HepG2 (cell line): ENCODE measurements around the gene ZNF385B. TPM values are rescaled to one million over a fixed set of nuclear protein-coding genes. Genes with fewer than 3 reads are reported as not detected.
A peak's percentile ranks its signal among the peaks of the same experiment; 100 is the strongest.

Experiments
- ATAC-seq: fragments of 200-7000 bp; cut with Tn5 transposase; 3 replicates; pipeline ENCODE4 v1.9.1; 2020; ENCODE audit warnings: mild to moderate bottlenecking, moderate library complexity
- BruUV-seq: library from RNA; stranded (reverse); fragments of 400-500 nt; replicated peaks from 2 replicates; lab custom pipeline; 2021; lab: Mats Ljungman, UMichigan
- CTCF ChIA-PET: fragments of 300-600 bp; formaldehyde crosslinking; extraction: SDS; loops from one replicate; lab custom pipeline; 2021; ENCODE audit warnings: low total read pairs, inconsistent platforms, low intra/inter-chr PET ratio; lab: Yijun Ruan, JAX
- POLR2A ChIA-PET: fragments of 350-600 bp; sonication (Branson Sonifier 250); formaldehyde crosslinking; loops from one replicate; lab custom pipeline; 2020; ENCODE audit warnings: antibody characterized with exemption, inconsistent platforms; lab: Yijun Ruan, JAX
- DNase-seq: peaks from one replicate; pipeline ENCODE4 v3.0.0-alpha.2; 2015; ENCODE audit warnings: low spot score
- FAIRE-seq: peaks from 3 replicates; lab custom pipeline; 2011; peaks lifted over from hg19 to GRCh38; lab: Jason Lieb, UNC
- H2AFZ ChIP-seq: one replicate; pipeline ENCODE4 v1.6.1; 2011; ENCODE audit warnings: low read length, inconsistent platforms
- H3K27ac ChIP-seq: fragments of 300-600 bp; 3 replicates; pipeline ENCODE4 v1.8.0; 2011; ENCODE audit warnings: mixed run types, mild to moderate bottlenecking, mixed read lengths, low read length, inconsistent platforms; ENCODE audit not compliant: insufficient read depth; ENCODE audit errors: extremely low read length
- H3K27me3 ChIP-seq, 2 experiments: fragments of 200-600 bp in 1 of 2; 2 replicates in 1 of 2; 3 replicates in 1 of 2; pipeline versions ENCODE4 v1.6.0 to v1.8.0; 2011; ENCODE audit warnings: low read length in 2 of 2, mild to moderate bottlenecking in 2 of 2, moderate library complexity in 2 of 2, inconsistent platforms in 1 of 2; ENCODE audit not compliant: insufficient read depth in 2 of 2, control insufficient read depth in 1 of 2
- H3K36me3 ChIP-seq, 2 experiments: fragments of 200-600 bp in 1 of 2; replicated peaks in 1 of 2; 2 replicates in 1 of 2; 3 replicates in 1 of 2; pipeline versions ENCODE4 v1.5.1 to v1.8.0; 2011; ENCODE audit warnings: low read length in 2 of 2, inconsistent platforms in 1 of 2; ENCODE audit not compliant: insufficient read depth in 2 of 2, control insufficient read depth in 1 of 2
- H3K4me1 ChIP-seq: 2 replicates; pipeline ENCODE4 v1.5.1; 2012; ENCODE audit warnings: low read length, inconsistent platforms; ENCODE audit not compliant: insufficient read depth
- H3K4me2 ChIP-seq: 2 replicates; pipeline ENCODE4 v1.6.0; 2011; ENCODE audit warnings: low read depth, low read length, inconsistent platforms
- H3K4me3 ChIP-seq, 3 experiments: fragments of 200-600 bp in 1 of 3; sonication (generic), shearing (Covaris generic) in 1 of 3; replicated peaks in 1 of 3; 2 replicates each; pipeline ENCODE4 v1.5.1; 2011 to 2016; ENCODE audit warnings: low read length in 3 of 3, inconsistent platforms in 2 of 3, low read depth in 2 of 3, mild to moderate bottlenecking in 2 of 3, control low read depth in 1 of 3, mixed read lengths in 1 of 3; ENCODE audit not compliant: insufficient read depth in 1 of 3
- H3K79me2 ChIP-seq: one replicate; pipeline ENCODE4 v1.6.1; 2011; ENCODE audit warnings: low read length, inconsistent platforms; ENCODE audit not compliant: insufficient read depth
- H3K9ac ChIP-seq: 2 replicates; pipeline ENCODE4 v1.6.0; 2011; ENCODE audit warnings: mild to moderate bottlenecking, low read depth, low read length, inconsistent platforms; ENCODE audit not compliant: insufficient read depth
- H3K9me3 ChIP-seq: 2 replicates; pipeline ENCODE4 v1.5.1; 2012; ENCODE audit warnings: mild to moderate bottlenecking, low read length
- H4K20me1 ChIP-seq: 2 replicates; pipeline ENCODE4 v1.6.0; 2011; ENCODE audit warnings: inconsistent platforms, mild to moderate bottlenecking, low read length, moderate library complexity; ENCODE audit not compliant: insufficient read depth
- ARID2 ChIP-seq: sonication (generic); formaldehyde crosslinking; IDR thresholded peaks from 2 replicates; pipeline ENCODE4 v1.8.1; 2022; ENCODE audit warnings: mild to moderate bottlenecking, missing genetic modification reagents, borderline replicate concordance
- BCLAF1 ChIP-seq: fragments of 450-650 bp; IDR thresholded peaks from 2 replicates; pipeline ENCODE4 v1.6.1; 2017; ENCODE audit warnings: mild to moderate bottlenecking
- ELF3 ChIP-seq: IDR thresholded peaks from 2 replicates; pipeline ENCODE4 v1.6.1; 2016; ENCODE audit warnings: missing genetic modification reagents, missing compliant biosample characterization
- FIP1L1 ChIP-seq: fragments of 200-400 bp; formaldehyde crosslinking; IDR thresholded peaks from 2 replicates; pipeline ENCODE4 v1.6.1; 2018; ENCODE audit warnings: low read depth, mild to moderate bottlenecking, low read length, moderate library complexity, borderline replicate concordance; ENCODE audit not compliant: insufficient read depth
- HNRNPH1 ChIP-seq: fragments of 200-400 bp; formaldehyde crosslinking; optimal IDR thresholded peaks from 2 replicates; pipeline ENCODE3; 2017; ENCODE audit warnings: mild to moderate bottlenecking, low read depth, low read length
- PCBP2 ChIP-seq: fragments of 200-400 bp; formaldehyde crosslinking; optimal IDR thresholded peaks from 2 replicates; pipeline ENCODE3; 2018; ENCODE audit warnings: low read length, low read depth; ENCODE audit not compliant: poor library complexity, severe bottlenecking
- POLR2AphosphoS2 ChIP-seq: IDR thresholded peaks from 2 replicates; pipeline ENCODE4 v1.6.1; 2011; ENCODE audit warnings: low read depth, low read length, improper control_type of control experiment
- RAD21 ChIP-seq: fragments of 450-650 bp; formaldehyde crosslinking; IDR thresholded peaks from 2 replicates; pipeline ENCODE4 v1.5.0; 2020; ENCODE audit warnings: mild to moderate bottlenecking
- USF2 ChIP-seq, 2 experiments: sonication (generic) in 1 of 2; formaldehyde crosslinking in 1 of 2; IDR thresholded peaks; 2 replicates each; pipeline versions ENCODE4 v1.5.1 to v1.6.1; 2011 to 2020; ENCODE audit warnings: borderline replicate concordance in 1 of 2, low read depth in 1 of 2, low read length in 1 of 2, mild to moderate bottlenecking in 1 of 2, missing genetic modification reagents in 1 of 2, moderate library complexity in 1 of 2
- ZNF331 ChIP-seq: sonication (generic); formaldehyde crosslinking; IDR thresholded peaks from 2 replicates; pipeline ENCODE4 v1.4.0; 2020; ENCODE audit warnings: missing genetic modification reagents
- ZNF672 ChIP-seq: sonication (generic); formaldehyde crosslinking; IDR thresholded peaks from 2 replicates; pipeline ENCODE4 v1.8.1; 2022; ENCODE audit warnings: missing genetic modification reagents
- ZSCAN20 ChIP-seq: sonication (generic); formaldehyde crosslinking; IDR thresholded peaks from 2 replicates; pipeline ENCODE4 v1.4.0; 2020; ENCODE audit warnings: missing genetic modification reagents, mild to moderate bottlenecking, borderline replicate concordance
- ZSCAN31 ChIP-seq: sonication (generic); formaldehyde crosslinking; IDR thresholded peaks from 2 replicates; pipeline ENCODE4 v1.5.0; 2020; ENCODE audit warnings: low read depth, mild to moderate bottlenecking, missing genetic modification reagents
- WGBS: methylation state at CpG from one replicate; pipeline ENCODE4 v1.1.6; 2017; ENCODE audit warnings: low lambda C conversion rate; 5-methylcytosine and 5-hydroxymethylcytosine counted together
- in situ Hi-C: cut with HindIII; loops from 2 replicates; pipeline ENCODE4 v1.10.0; 2017; ENCODE audit warnings: low pct_unique_long_range_greater_than_20kb; ENCODE audit not compliant: extremely low pct_ligation_motif_present
- intact Hi-C: fragments of 100-400 bp; cut with micrococcal nuclease; formaldehyde crosslinking; loops from one replicate; pipeline ENCODE4 v1.10.0; 2022; ENCODE audit not compliant: unreplicated experiment
- polyA plus RNA-seq, 8 experiments: library from polyadenylated mRNA; depleted of rRNA in 3 of 8; stranded (reverse) in 7 of 8; unstranded in 1 of 8; fragments of >200 nt; fragmentation: Illumina TruSeq in 4 of 8; extraction: Trizol in 4 of 8; gene quantifications; 2 replicates each; pipeline versions ENCODE4 v1.2.1 to v1.2.3, GENCODE V29; 2011 to 2016; ENCODE audit warnings: low read depth in 4 of 8, missing spikeins in 1 of 8, mixed read lengths in 1 of 8; ENCODE audit not compliant: insufficient read depth in 1 of 8
- total RNA-seq, 5 experiments: library from RNA; depleted of rRNA; stranded (reverse); fragments of >200 nt; fragmentation: Illumina TruSeq; extraction: Trizol; gene quantifications; 2 replicates each; pipeline ENCODE4 v1.2.3, GENCODE V29; 2016; ENCODE audit warnings: low read depth in 1 of 5

Gene ZNF385B
- total and polyA plus RNA-seq, 2 of the 13 experiments (the other 11 are each of a cell fraction or from before 2014, with no cell fraction given), result 3.3 to 6.7 TPM

- no peak for TF ChIP-seq USF2 (IDR thresholded peaks at IDR 0.05; ENCODE audit: low read depth, low read length)
- peak; percentile 57; the same call in 1 of the 2 replicates for TF ChIP-seq USF2 (CRISPR knock-in tag; IDR thresholded peaks at IDR 0.05; ENCODE audit: borderline replicate concordance)
- no peak for TF ChIP-seq ELF3 (CRISPR knock-in tag)
- peak; percentile 53; the same call in 1 of the 2 replicates for TF ChIP-seq RAD21 (CRISPR knock-in tag)
- no peak for TF ChIP-seq ZSCAN31
- no peak for TF ChIP-seq ZNF672 (CRISPR knock-in tag)
Measured at GRCh38 chr2:179595284-179595683, 266.1 kb downstream of the ZNF385B start (continued).

GRCh38 chr2:179594268-179595112, 266.9 kb downstream of the ZNF385B start:
- intact Hi-C loops (loop anchor here (2.0 kb wide), 1 partner anchor 156 kb away; no protein-coding TSS in a partner anchor), in situ Hi-C loops (no loop called here)
- ChIA-PET CTCF (no interaction called here), POLR2A (interaction anchor here (1.1 kb wide), 1 partner anchor 36 kb away, joined by 3 read pairs; no protein-coding TSS in a partner anchor)
- FAIRE-seq (no peak), DNase-seq (no peak), ATAC-seq (no peak)
- H2AFZ ChIP-seq, result no peak overlapping the region
- no peak overlapping the region for H3K4me3 ChIP-seq
- H3K4me2 ChIP-seq, result no peak overlapping the region
- H3K27ac ChIP-seq, result no peak overlapping the region
- H3K36me3 ChIP-seq, result no peaks in the 10 kb centered on the region
- H3K4me1 ChIP-seq, result no peaks in the 10 kb centered on the region
- H3K27me3 ChIP-seq, result no peaks in the 10 kb centered on the region
- 62% methylated on average over 2 of the region's 2 CpGs for WGBS
- H4K20me1 ChIP-seq, result no peaks in the 10 kb centered on the region
- no peaks in the 10 kb centered on the region for H3K79me2 ChIP-seq
- no peak overlapping the region for H3K9ac ChIP-seq
- no peaks in the 10 kb centered on the region for H3K9me3 ChIP-seq
- BruUV-seq, result no TSS peak
- TF ChIP-seq FIP1L1, result no peak
- no peak for TF ChIP-seq ARID2 (CRISPR knock-in tag)
- TF ChIP-seq BCLAF1, result no peak
- no peak for TF ChIP-seq ZSCAN20
- TF ChIP-seq POLR2AphosphoS2, result no peak
- no peak for TF ChIP-seq PCBP2
- TF ChIP-seq HNRNPH1, result no peak
- no peak for TF ChIP-seq ZNF331 (CRISPR knock-in tag)
